Measurements from ENCODE around the gene PAM.

GRCh38 chr5:102841021-102841420 is 85.9 kb downstream of the PAM start:
- no peak for TF ChIP-seq POLR2A (IDR thresholded peaks at IDR 0.05; ENCODE audit: low read depth, low read length)
- no peak for TF ChIP-seq POLR2AphosphoS5 (IDR thresholded peaks at IDR 0.05; ENCODE audit: low read depth, low read length)
- TF ChIP-seq TAF1 (IDR thresholded peaks at IDR 0.05; ENCODE audit: borderline replicate concordance, low read depth, low read length), result no peak

Data from GM12892 (cell line).